HEK293T (cell line): ENCODE results near the gene CD163L1.

Experiments
- ARNT ChIP-seq: fragments of 450-650 bp; IDR thresholded peaks from 2 replicates; pipeline ENCODE4 v1.6.1; 2017; ENCODE audit warnings: mild to moderate bottlenecking
- BHLHE40 ChIP-seq: fragments of 450-650 bp; IDR thresholded peaks from 2 replicates; pipeline ENCODE4 v1.6.1; 2016; ENCODE audit warnings: mild to moderate bottlenecking, moderate library complexity, borderline replicate concordance
- ELF4 ChIP-seq: fragments of 450-650 bp; IDR thresholded peaks from 2 replicates; pipeline ENCODE4 v1.6.1; 2017; ENCODE audit warnings: antibody characterized with exemption
- FOXM1 ChIP-seq: fragments of 450-650 bp; IDR thresholded peaks from 2 replicates; pipeline ENCODE4 v1.6.1; 2017; ENCODE audit warnings: mild to moderate bottlenecking, borderline replicate concordance
- HDGF ChIP-seq: fragments of 450-650 bp; IDR thresholded peaks from 2 replicates; pipeline ENCODE4 v1.6.1; 2017; ENCODE audit warnings: antibody characterized with exemption, borderline replicate concordance
- L3MBTL2 ChIP-seq: fragments of 450-650 bp; conservative IDR thresholded peaks from 2 replicates; pipeline ENCODE4 v1.6.1; 2016; ENCODE audit warnings: mild to moderate bottlenecking
- NFRKB ChIP-seq: fragments of 450-650 bp; IDR thresholded peaks from 2 replicates; pipeline ENCODE4 v1.6.1; 2016; ENCODE audit warnings: mild to moderate bottlenecking, moderate library complexity
- SP1 ChIP-seq: fragments of 450-650 bp; IDR thresholded peaks from 2 replicates; pipeline ENCODE4 v1.6.1; 2017
- SUZ12 ChIP-seq: fragments of 450-650 bp; IDR thresholded peaks from 2 replicates; pipeline ENCODE4 v1.6.1; 2016; ENCODE audit warnings: mild to moderate bottlenecking
- TARDBP ChIP-seq: fragments of 450-650 bp; IDR thresholded peaks from 2 replicates; pipeline ENCODE4 v1.6.1; 2016
- ZNF384 ChIP-seq: fragments of 450-650 bp; IDR thresholded peaks from 2 replicates; pipeline ENCODE4 v1.6.1; 2016

DNA sequence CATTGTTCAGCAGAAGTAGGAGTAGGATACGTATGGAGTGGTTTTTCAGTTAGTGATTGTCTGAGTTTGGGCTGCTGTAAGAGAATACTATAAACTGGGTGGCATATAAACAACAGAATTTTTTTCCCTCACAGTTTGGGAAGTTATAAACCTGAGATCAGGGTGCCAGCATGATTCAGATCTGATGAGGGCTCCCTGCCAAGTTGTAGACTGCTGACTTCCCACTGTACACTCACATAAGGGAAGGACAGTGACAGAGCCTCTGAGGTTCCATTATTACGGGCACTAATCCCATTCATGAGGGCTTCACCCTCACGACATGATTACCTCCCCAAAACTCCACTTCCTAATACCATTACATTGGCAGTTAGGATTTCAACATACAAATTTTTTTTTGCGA, 89.4 kb downstream of the CD163L1 start:
- TF ChIP-seq BHLHE40 (no peak), HDGF (no peak), L3MBTL2 (no peak), SUZ12 (no peak), FOXM1 (no peak), ELF4 (no peak), ARNT (no peak), NFRKB (no peak), SP1 (no peak), ZNF384 (no peak), TARDBP (no peak)
